Astrocyte (in vitro differentiated cells and primary cell): ENCODE results near the gene CASK. TPM values are rescaled to one million over a fixed set of nuclear protein-coding genes. Genes with fewer than 3 reads are reported as not detected.

Experiments used
- DNase-seq: peaks from one replicate; pipeline ENCODE4 v3.0.0-alpha.2; 2010; ENCODE audit warnings: low read depth
- FAIRE-seq: peaks from 2 replicates; lab custom pipeline; 2011; peaks lifted over from hg19 to GRCh38; lab: Jason Lieb, UNC
- H2AFZ ChIP-seq: 2 replicates; pipeline ENCODE4 v1.6.0; 2012; ENCODE audit warnings: low read depth, low read length, inconsistent platforms
- H3K27ac ChIP-seq: 2 replicates; pipeline ENCODE4 v1.5.1; 2011; ENCODE audit warnings: low read depth, low read length, inconsistent platforms
- H3K27me3 ChIP-seq: 2 replicates; pipeline ENCODE4 v1.6.0; 2011; ENCODE audit warnings: low read length, inconsistent platforms; ENCODE audit not compliant: insufficient read depth
- H3K36me3 ChIP-seq: 2 replicates; pipeline ENCODE4 v1.5.1; 2011; ENCODE audit warnings: low read length, inconsistent platforms; ENCODE audit not compliant: insufficient read depth
- H3K4me1 ChIP-seq: 2 replicates; pipeline ENCODE4 v1.5.1; 2011; ENCODE audit warnings: low read length, inconsistent platforms; ENCODE audit not compliant: insufficient read depth
- H3K4me2 ChIP-seq: 2 replicates; pipeline ENCODE4 v1.6.0; 2012; ENCODE audit warnings: low read length, inconsistent platforms
- H3K4me3 ChIP-seq: 2 replicates; pipeline ENCODE4 v1.5.1; 2011; ENCODE audit warnings: low read depth, mild to moderate bottlenecking, low read length, inconsistent platforms; ENCODE audit not compliant: insufficient read depth
- H3K79me2 ChIP-seq: 2 replicates; pipeline ENCODE4 v1.6.0; 2012; ENCODE audit warnings: mild to moderate bottlenecking, low read length, inconsistent platforms; ENCODE audit not compliant: insufficient read depth
- H3K9ac ChIP-seq: 2 replicates; pipeline ENCODE4 v1.6.0; 2012; ENCODE audit warnings: mild to moderate bottlenecking, low read length, inconsistent platforms
- H3K9me3 ChIP-seq: 2 replicates; pipeline ENCODE4 v1.5.1; 2012; ENCODE audit warnings: low read depth, mild to moderate bottlenecking, low read length, inconsistent platforms; ENCODE audit not compliant: insufficient read depth
- H4K20me1 ChIP-seq: 2 replicates; pipeline ENCODE4 v1.6.0; 2012; ENCODE audit warnings: low read length, inconsistent platforms; ENCODE audit not compliant: insufficient read depth
- H3K27ac Mint-ChIP-seq: one replicate; pipeline ENCODE4 v1.8.0; 2021; ENCODE audit warnings: mild to moderate bottlenecking, mixed read lengths; ENCODE audit not compliant: unreplicated experiment
- H3K27me3 Mint-ChIP-seq: one replicate; pipeline ENCODE4 v1.8.0; 2021; ENCODE audit warnings: low read depth, mixed read lengths; ENCODE audit not compliant: unreplicated experiment
- H3K36me3 Mint-ChIP-seq: one replicate; pipeline ENCODE4 v1.8.0; 2021; ENCODE audit warnings: low read depth, mixed read lengths; ENCODE audit not compliant: unreplicated experiment
- H3K4me1 Mint-ChIP-seq: one replicate; pipeline ENCODE4 v1.8.0; 2021; ENCODE audit warnings: low read depth, mixed read lengths; ENCODE audit not compliant: unreplicated experiment
- H3K4me3 Mint-ChIP-seq: one replicate; pipeline ENCODE4 v1.8.0; 2021; ENCODE audit warnings: mild to moderate bottlenecking, moderate library complexity, mixed read lengths; ENCODE audit not compliant: unreplicated experiment
- H3K9me3 Mint-ChIP-seq: one replicate; pipeline ENCODE4 v1.8.0; 2021; ENCODE audit warnings: mild to moderate bottlenecking, mixed read lengths; ENCODE audit not compliant: unreplicated experiment
- CTCF ChIP-seq: IDR thresholded peaks from 2 replicates; pipeline ENCODE4 v1.5.1; 2011; ENCODE audit warnings: low read depth, mild to moderate bottlenecking, inconsistent platforms, low read length, moderate library complexity; ENCODE audit not compliant: insufficient read depth
- EZH2 ChIP-seq: IDR thresholded peaks from 2 replicates; pipeline ENCODE4 v1.6.1; 2012; ENCODE audit warnings: mild to moderate bottlenecking, low read length, inconsistent platforms; ENCODE audit not compliant: insufficient read depth
- total RNA-seq: library from RNA; stranded (reverse); gene quantifications from 2 replicates; pipeline ENCODE4 v1.2.1, GENCODE V29; 2021

Gene CASK
- total RNA-seq, 1 donor from 2014 or later, result 99.3 TPM

- H3K4me1 Mint-ChIP-seq, result peaks cover 7% of the 10 kb centered on the region
- Histone ChIP-seq H3K4me2 (no peak overlapping the region), H4K20me1 (no peaks in the 10 kb centered on the region), H3K4me3 (no peak overlapping the region), H3K36me3 (no peaks in the 10 kb centered on the region), H3K9ac (no peak overlapping the region), H3K79me2 (no peaks in the 10 kb centered on the region), H3K27ac (no peak overlapping the region), H3K4me1 (peaks cover 6% of the 10 kb centered on the region), H2AFZ (no peak overlapping the region), H3K9me3 (no peaks in the 10 kb centered on the region), H3K27me3 (no peaks in the 10 kb centered on the region)
- H3K27ac Mint-ChIP-seq, result no peak overlapping the region
- FAIRE-seq, result no peak
- DNase-seq, result no peak
- H3K4me3 Mint-ChIP-seq, result no peak overlapping the region
- peaks cover 3% of the 10 kb centered on the region for H3K36me3 Mint-ChIP-seq
- TF ChIP-seq EZH2 (no peak), CTCF (no peak)
- no peaks in the 10 kb centered on the region for H3K9me3 Mint-ChIP-seq
- H3K27me3 Mint-ChIP-seq, result no peaks in the 10 kb centered on the region
These were observed 293.3 kb downstream of the CASK start for GRCh38 chrX:41630091-41630490.

DNA sequence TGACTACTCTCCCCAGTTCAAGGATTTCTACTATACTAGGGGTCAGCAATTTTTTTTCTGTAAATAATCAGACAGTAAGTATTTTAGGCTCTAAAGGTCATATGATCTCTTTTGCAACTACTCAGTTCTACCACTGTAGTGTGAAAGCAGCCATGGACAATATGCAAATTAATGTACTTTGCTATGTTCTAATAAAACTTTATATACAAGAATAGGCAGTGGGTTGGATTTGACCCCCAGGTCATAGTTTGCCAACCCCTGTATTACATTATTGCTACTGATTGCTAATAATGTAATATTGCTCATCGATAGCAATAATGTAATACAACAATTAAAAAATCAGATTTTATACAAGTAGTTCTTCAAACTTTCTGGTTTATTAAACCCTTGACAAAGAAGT is 293.8 kb downstream of the CASK start:
- H3K27ac Mint-ChIP-seq, result no peak overlapping the region
- Histone ChIP-seq H3K4me1 (peaks cover 6% of the 10 kb centered on the region), H2AFZ (no peak overlapping the region), H3K9ac (no peak overlapping the region), H3K79me2 (no peaks in the 10 kb centered on the region), H3K9me3 (no peaks in the 10 kb centered on the region), H3K27me3 (no peaks in the 10 kb centered on the region), H4K20me1 (no peaks in the 10 kb centered on the region), H3K4me2 (no peak overlapping the region), H3K4me3 (no peak overlapping the region), H3K36me3 (no peaks in the 10 kb centered on the region), H3K27ac (no peak overlapping the region)
- no peak for TF ChIP-seq EZH2
- TF ChIP-seq CTCF, result no peak
- no peaks in the 10 kb centered on the region for H3K27me3 Mint-ChIP-seq
- no peak overlapping the region for H3K4me3 Mint-ChIP-seq
- no peak for DNase-seq
- H3K36me3 Mint-ChIP-seq, result peaks cover 3% of the 10 kb centered on the region
- FAIRE-seq, result peak; percentile 34
- H3K4me1 Mint-ChIP-seq, result peaks cover 7% of the 10 kb centered on the region
- H3K9me3 Mint-ChIP-seq, result no peaks in the 10 kb centered on the region

GRCh38 chrX:41621222-41621723 is 302.1 kb downstream of the CASK start:
- Histone ChIP-seq H3K27ac (peak overlapping the region; percentile 26), H3K9me3 (no peaks in the 10 kb centered on the region), H4K20me1 (no peaks in the 10 kb centered on the region), H3K79me2 (no peaks in the 10 kb centered on the region), H2AFZ (no peak overlapping the region), H3K4me2 (peak overlapping the region; percentile 39), H3K4me3 (no peak overlapping the region), H3K36me3 (no peaks in the 10 kb centered on the region), H3K4me1 (no peaks in the 10 kb centered on the region), H3K9ac (no peak overlapping the region), H3K27me3 (no peaks in the 10 kb centered on the region)
- H3K27ac Mint-ChIP-seq, result no peak overlapping the region
- peak; percentile 37 for FAIRE-seq
- H3K36me3 Mint-ChIP-seq, result peaks cover 3% of the 10 kb centered on the region
- H3K4me3 Mint-ChIP-seq, result no peak overlapping the region
- TF ChIP-seq CTCF, result no peak
- no peak for TF ChIP-seq EZH2
- peaks cover 9% of the 10 kb centered on the region for H3K4me1 Mint-ChIP-seq
- peak; percentile 48 for DNase-seq
- no peaks in the 10 kb centered on the region for H3K9me3 Mint-ChIP-seq
- no peaks in the 10 kb centered on the region for H3K27me3 Mint-ChIP-seq
